Kidney (tissue), 14 donors: Measurements from ENCODE around the gene RAB23. TPM values are rescaled to one million over a fixed set of nuclear protein-coding genes. Genes with fewer than 3 reads are reported as not detected.

ENCODE experiments used
- DNase-seq, 5 donors: peaks; one replicate each; pipeline ENCODE4 v3.0.0-alpha.2; 2013 to 2020
- FAIRE-seq: peaks from 2 replicates; lab custom pipeline; 2012; peaks lifted over from hg19 to GRCh38; lab: Jason Lieb, UNC
- H3K27ac ChIP-seq, 2 donors: one replicate each; pipeline ENCODE4 v1.7.0; 2013; ENCODE audit warnings: low read depth in 2 of 2, low read length in 2 of 2, inconsistent platforms in 1 of 2
- H3K27me3 ChIP-seq: one replicate; pipeline ENCODE4 v1.7.1; 2013; ENCODE audit warnings: low read length, inconsistent platforms; ENCODE audit not compliant: control insufficient read depth, insufficient read depth
- H3K36me3 ChIP-seq, 3 donors: one replicate each; pipeline versions ENCODE4 v1.7.0 to v1.7.1; 2013; ENCODE audit warnings: low read length in 3 of 3, control low read depth in 1 of 3, inconsistent platforms in 1 of 3; ENCODE audit not compliant: insufficient read depth in 3 of 3, control insufficient read depth in 2 of 3
- H3K4me1 ChIP-seq, 3 donors: one replicate each; pipeline versions ENCODE4 v1.7.0 to v1.7.1; 2013; ENCODE audit warnings: low read length in 3 of 3, inconsistent platforms in 1 of 3, low read depth in 1 of 3; ENCODE audit not compliant: control insufficient read depth in 2 of 3, insufficient read depth in 2 of 3
- H3K4me3 ChIP-seq, 3 donors: one replicate each; pipeline versions ENCODE4 v1.7.0 to v1.8.1; 2013; ENCODE audit warnings: low read length in 3 of 3, control low read depth in 1 of 3, inconsistent platforms in 1 of 3
- H3K9ac ChIP-seq, 3 donors: one replicate each; pipeline versions ENCODE4 v1.7.0 to v1.7.1; 2013; ENCODE audit warnings: low read length in 3 of 3, control low read depth in 1 of 3, inconsistent platforms in 1 of 3
- H3K9me3 ChIP-seq, 3 donors: one replicate each; pipeline versions ENCODE4 v1.7.0 to v1.7.1; 2013; ENCODE audit warnings: low read length in 3 of 3, control low read depth in 1 of 3, inconsistent platforms in 1 of 3; ENCODE audit not compliant: control insufficient read depth in 2 of 3, insufficient read depth in 1 of 3
- intact Hi-C: fragments of 100-400 bp; cut with DNase I; formaldehyde crosslinking; loops from one replicate; pipeline ENCODE4 v1.11.1; 2022
- polyA plus RNA-seq: library from polyadenylated mRNA; stranded (reverse); fragments of 350-450 nt; fragmentation: Illumina TruSeq; extraction: RNeasy Lipid Tissue Mini Kit (QIAGEN cat#74804); gene quantifications from one replicate; pipeline ENCODE4 v1.2.3, GENCODE V29; 2014; ENCODE audit warnings: low read depth, low replicate concordance; ENCODE audit not compliant: insufficient read depth
- total RNA-seq: library from RNA; stranded (reverse); fragmentation: NEBNext Ultra II Directional; extraction: Animal tissue kit (Norgen Biotek cat#: 25700); gene quantifications from one replicate; pipeline ENCODE4 v1.2.1, GENCODE V29; 2021
- TF ChIP-seq, protein P1 (sequence below): IDR thresholded peaks from 3 replicates; pipeline ENCODE4 v1.5.1; 2012; ENCODE audit warnings: mild to moderate bottlenecking, moderate library complexity, borderline replicate concordance; ENCODE audit not compliant: insufficient read depth; ENCODE audit errors: extremely low read depth
- donor health status: control.
- donor health status: control.
- donor health status: control.
- donor health status: control.
- donor health status: control.
- donor health status: DM: yes; HTN: yes; CAD: no.
- donor health status: Normal renal cell carcinoma (clear cell type).

The RAB23 gene
- total and polyA plus RNA-seq, 2 donors from 2014 or later = 6.0 to 8.0 TPM

DNA sequence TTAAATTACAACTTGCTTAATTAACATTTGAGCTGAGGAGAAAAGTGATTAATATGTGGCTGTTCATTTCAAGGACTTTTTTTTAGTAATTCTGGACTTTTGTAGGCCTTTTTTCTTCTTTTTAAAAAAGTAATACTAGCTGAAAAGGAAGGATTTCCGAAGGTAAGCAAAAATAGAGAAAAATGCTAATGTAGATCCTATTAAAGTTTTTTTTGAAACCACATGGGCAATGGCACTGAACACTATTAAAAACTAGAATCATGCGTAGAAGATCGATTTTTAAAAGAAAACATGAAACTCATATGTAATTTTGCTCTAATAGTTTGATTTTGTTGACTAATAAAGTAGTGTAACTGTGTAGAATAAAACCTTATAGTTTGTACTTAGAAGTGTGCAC, 47.6 kb downstream of the RAB23 start:
- Histone ChIP-seq H3K27ac (no peak overlapping the region), H3K36me3 (no peaks in the 10 kb centered on the region), H3K9me3 (no peaks in the 10 kb centered on the region), H3K4me3 (no peak overlapping the region), H3K4me1 (peaks cover 0 to 4% (median 0%) of the 10 kb centered on the region in 3 donors), H3K27me3 (no peaks in the 10 kb centered on the region), H3K9ac (no peak overlapping the region)
- intact Hi-C loops = no loop called here
- DNase-seq (no peak), FAIRE-seq (no peak)
- TF ChIP-seq, protein P1, sequence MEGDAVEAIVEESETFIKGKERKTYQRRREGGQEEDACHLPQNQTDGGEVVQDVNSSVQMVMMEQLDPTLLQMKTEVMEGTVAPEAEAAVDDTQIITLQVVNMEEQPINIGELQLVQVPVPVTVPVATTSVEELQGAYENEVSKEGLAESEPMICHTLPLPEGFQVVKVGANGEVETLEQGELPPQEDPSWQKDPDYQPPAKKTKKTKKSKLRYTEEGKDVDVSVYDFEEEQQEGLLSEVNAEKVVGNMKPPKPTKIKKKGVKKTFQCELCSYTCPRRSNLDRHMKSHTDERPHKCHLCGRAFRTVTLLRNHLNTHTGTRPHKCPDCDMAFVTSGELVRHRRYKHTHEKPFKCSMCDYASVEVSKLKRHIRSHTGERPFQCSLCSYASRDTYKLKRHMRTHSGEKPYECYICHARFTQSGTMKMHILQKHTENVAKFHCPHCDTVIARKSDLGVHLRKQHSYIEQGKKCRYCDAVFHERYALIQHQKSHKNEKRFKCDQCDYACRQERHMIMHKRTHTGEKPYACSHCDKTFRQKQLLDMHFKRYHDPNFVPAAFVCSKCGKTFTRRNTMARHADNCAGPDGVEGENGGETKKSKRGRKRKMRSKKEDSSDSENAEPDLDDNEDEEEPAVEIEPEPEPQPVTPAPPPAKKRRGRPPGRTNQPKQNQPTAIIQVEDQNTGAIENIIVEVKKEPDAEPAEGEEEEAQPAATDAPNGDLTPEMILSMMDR = no peak

DNA sequence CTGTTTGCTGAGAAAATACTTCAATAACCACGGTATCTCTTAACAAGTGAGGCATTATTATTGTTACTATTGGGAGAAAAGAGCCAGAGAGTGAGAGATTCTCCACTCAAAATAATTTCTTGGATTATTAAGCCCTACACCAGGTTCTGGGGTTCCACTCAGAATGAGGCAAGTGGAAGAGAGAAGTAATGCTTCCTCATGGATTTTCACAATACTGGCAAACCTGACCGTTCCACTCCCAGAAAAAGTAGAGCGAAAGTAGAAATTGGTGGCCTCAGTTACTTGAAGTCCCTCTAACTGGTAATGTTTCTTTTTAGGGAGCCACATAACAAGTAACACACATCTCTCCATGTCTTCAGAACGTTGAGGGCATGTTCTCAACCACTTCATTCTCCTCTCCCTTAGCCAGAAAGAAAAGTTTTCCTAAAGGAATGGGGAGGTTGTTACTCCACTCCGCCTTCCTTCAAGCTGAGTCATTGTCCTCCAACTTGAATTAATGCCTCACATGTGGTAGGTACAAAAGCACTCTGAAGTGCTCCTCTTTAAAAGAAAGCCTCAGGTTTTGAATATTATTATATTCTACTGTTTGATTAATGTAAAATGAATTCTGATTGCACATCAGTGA, 48.1 kb downstream of the RAB23 start:
- FAIRE-seq = no peak

DNA sequence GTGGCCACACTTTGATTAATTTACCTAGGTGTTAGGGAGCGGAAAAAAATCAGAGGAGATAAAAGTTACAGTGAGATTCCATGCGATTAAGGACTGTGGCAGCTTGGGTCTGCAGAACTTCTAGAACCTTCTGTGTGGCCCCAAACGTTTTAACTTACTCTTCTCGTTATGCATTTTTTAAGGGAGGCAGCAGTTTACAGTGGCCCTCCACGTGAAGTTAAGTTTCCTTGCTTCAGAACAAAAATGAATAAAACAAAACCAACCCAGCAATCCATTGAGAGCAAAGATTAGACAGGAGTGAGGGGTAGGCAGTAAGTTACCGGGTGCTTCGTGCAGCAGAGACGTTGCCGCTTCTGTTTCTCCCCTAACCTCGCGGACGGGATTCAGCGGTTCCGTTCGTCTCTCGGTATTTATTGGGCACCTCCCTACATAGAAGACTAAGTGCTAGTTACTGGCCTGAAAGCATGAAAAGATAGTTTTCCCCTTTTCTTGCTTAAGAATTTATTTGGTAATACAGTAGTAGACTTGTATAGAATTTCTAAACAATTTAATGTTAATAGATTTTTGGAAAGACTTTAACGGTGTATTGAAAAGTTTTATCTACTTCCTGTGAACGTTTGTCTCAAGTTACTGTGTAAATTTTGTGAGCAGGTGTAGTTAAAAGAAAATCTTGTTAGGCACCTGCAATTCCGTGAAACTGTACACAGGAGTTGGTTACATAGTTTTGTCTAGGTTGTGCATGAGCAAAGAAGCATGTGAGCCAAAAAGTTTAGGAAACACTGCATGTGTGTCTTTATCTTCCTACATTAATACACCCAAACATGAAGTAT, 48.8 kb downstream of the RAB23 start:
- Histone ChIP-seq H3K9ac (peak overlapping the region; percentile 41 to 85 (median 61)), H3K4me1 (peaks cover 0 to 4% (median 0%) of the 10 kb centered on the region in 3 donors), H3K9me3 (no peaks in the 10 kb centered on the region), H3K36me3 (no peaks in the 10 kb centered on the region), H3K27ac (peak overlapping the region; percentile 66 to 68), H3K4me3 (peak overlapping the region; percentile 49 to 82 (median 63)), H3K27me3 (no peaks in the 10 kb centered on the region)
- intact Hi-C loops = no loop called here
- TF ChIP-seq, protein P1 = no peak
- DNase-seq = peak in 3 of 5 donors; percentile 21 to 56 (median 47)
- no peak for FAIRE-seq

More for the DNA sequence above, 48.1 kb downstream of the RAB23 start:
- Histone ChIP-seq H3K4me3 (peak overlapping the region; percentile 1 to 82 (median 49)), H3K4me1 (peaks cover 0 to 4% (median 0%) of the 10 kb centered on the region in 3 donors), H3K9me3 (no peaks in the 10 kb centered on the region), H3K9ac (no peak overlapping the region), H3K27me3 (no peaks in the 10 kb centered on the region), H3K36me3 (no peaks in the 10 kb centered on the region), H3K27ac (no peak overlapping the region)
- DNase-seq = peak in 1 of 5 donors; percentile 6
- TF ChIP-seq, protein P1 = no peak
- intact Hi-C loops = no loop called here
